ENCODE results near the gene UGT1A9. TPM values are rescaled to one million over a fixed set of nuclear protein-coding genes. Genes with fewer than 3 reads are reported as not detected.

UGT1A9 gene
- total and polyA plus RNA-seq, 2 experiments from 2014 or later, result not detected

DNA sequence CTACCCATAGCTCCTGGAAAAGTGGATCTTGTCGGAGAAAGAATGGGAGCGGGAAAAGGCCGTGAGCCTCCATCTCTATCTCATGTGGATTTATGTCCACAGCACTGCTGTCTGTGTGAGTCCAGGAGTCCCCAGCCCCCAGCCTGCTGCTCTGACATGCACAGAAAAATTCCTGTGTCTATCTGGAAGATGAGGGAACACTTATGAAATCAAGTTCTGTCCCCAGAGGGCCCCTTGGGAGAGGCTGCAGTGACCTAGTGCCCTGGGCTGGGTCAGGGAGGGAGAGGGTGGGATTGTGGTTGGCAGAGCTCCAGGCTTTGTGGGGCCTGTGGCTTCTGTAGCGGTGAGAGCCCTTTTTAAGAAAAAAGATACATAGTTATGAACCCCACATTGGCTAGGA is 145.1 kb downstream of the UGT1A9 start:
- Mint-ChIP-seq H3K27ac (no peak overlapping the region), H3K4me1 (no peaks in the 10 kb centered on the region; the same call in 2 of the 3 replicates), H3K4me3 (no peak overlapping the region), H3K9me3 (no peaks in the 10 kb centered on the region), H3K27me3 (ENCODE audit: insufficient read depth, low read depth, poor library complexity) (peaks cover 11% of the 10 kb centered on the region), H3K36me3 (ENCODE audit: low read depth) (no peaks in the 10 kb centered on the region)
- Histone ChIP-seq H3F3A (replicated peaks; ENCODE audit: low read depth) (no peaks in the 10 kb centered on the region), H2AFZ (no peak overlapping the region), H3K79me2 (replicated peaks; ENCODE audit: insufficient read depth) (no peaks in the 10 kb centered on the region), H3K4me3 (no peak overlapping the region), H3K4me2 (no peak overlapping the region), H4K20me1 (replicated peaks; ENCODE audit: insufficient read depth) (no peaks in the 10 kb centered on the region), H3K4me1 (ENCODE audit: insufficient read depth) (no peaks in the 10 kb centered on the region), H3K27me3 (ENCODE audit: insufficient read depth) (no peaks in the 10 kb centered on the region), H3K36me3 (ENCODE audit: insufficient read depth) (no peaks in the 10 kb centered on the region), H3K27ac (ENCODE audit: low read depth) (no peak overlapping the region), H3K9me2 (ENCODE audit: insufficient read depth) (peaks cover 6% of the 10 kb centered on the region)
- ATAC-seq, result no peak
- TF ChIP-seq ZNF331 (CRISPR knock-in tag; IDR thresholded peaks at IDR 0.05; ENCODE audit: low read depth) (no peak), ETS1 (IDR thresholded peaks at IDR 0.05) (no peak), REST (IDR thresholded peaks at IDR 0.05; ENCODE audit: unreplicated experiment) (no peak), POLR2AphosphoS5 (IDR thresholded peaks at IDR 0.05; ENCODE audit: low read depth) (no peak), ZNF114 (CRISPR knock-in tag; IDR thresholded peaks at IDR 0.05) (no peak), NANOG (IDR thresholded peaks at IDR 0.05; ENCODE audit: borderline replicate concordance) (no peak), CREB1 (CRISPR knock-in tag; IDR thresholded peaks at IDR 0.05; ENCODE audit: low read depth) (no peak), EZH2phosphoT487 (IDR thresholded peaks at IDR 0.05; ENCODE audit: unreplicated experiment) (no peak), JUNB (IDR thresholded peaks at IDR 0.05; ENCODE audit: unreplicated experiment) (no peak)
- TF ChIP-seq, protein P1, sequence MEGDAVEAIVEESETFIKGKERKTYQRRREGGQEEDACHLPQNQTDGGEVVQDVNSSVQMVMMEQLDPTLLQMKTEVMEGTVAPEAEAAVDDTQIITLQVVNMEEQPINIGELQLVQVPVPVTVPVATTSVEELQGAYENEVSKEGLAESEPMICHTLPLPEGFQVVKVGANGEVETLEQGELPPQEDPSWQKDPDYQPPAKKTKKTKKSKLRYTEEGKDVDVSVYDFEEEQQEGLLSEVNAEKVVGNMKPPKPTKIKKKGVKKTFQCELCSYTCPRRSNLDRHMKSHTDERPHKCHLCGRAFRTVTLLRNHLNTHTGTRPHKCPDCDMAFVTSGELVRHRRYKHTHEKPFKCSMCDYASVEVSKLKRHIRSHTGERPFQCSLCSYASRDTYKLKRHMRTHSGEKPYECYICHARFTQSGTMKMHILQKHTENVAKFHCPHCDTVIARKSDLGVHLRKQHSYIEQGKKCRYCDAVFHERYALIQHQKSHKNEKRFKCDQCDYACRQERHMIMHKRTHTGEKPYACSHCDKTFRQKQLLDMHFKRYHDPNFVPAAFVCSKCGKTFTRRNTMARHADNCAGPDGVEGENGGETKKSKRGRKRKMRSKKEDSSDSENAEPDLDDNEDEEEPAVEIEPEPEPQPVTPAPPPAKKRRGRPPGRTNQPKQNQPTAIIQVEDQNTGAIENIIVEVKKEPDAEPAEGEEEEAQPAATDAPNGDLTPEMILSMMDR (conservative IDR thresholded peaks at IDR 0.05; ENCODE audit: low read depth in 2 of 2), result no peak
- no peak for DNase-seq (ENCODE audit: low spot score)

All from GM23338 (cell line).